Measurements from ENCODE around the gene LRP2. TPM values are rescaled to one million over a fixed set of nuclear protein-coding genes. Genes with fewer than 3 reads are reported as not detected.

Gene LRP2
- total and polyA plus RNA-seq, 2 experiments from 2014 or later = 0.68 to 2.7 TPM

- Mint-ChIP-seq H3K4me1 (peaks cover 6% of the 10 kb centered on the region; the same call in 2 of the 3 replicates), H3K36me3 (ENCODE audit: low read depth) (no peaks in the 10 kb centered on the region), H3K27me3 (ENCODE audit: insufficient read depth, low read depth, poor library complexity) (peaks cover 3% of the 10 kb centered on the region), H3K27ac (no peak overlapping the region), H3K9me3 (peaks cover 7% of the 10 kb centered on the region; the same call in 1 of the 3 replicates), H3K4me3 (no peak overlapping the region)
- ATAC-seq = no peak
- TF ChIP-seq ZNF331 (CRISPR knock-in tag; IDR thresholded peaks at IDR 0.05; ENCODE audit: low read depth) (no peak), EZH2 (IDR thresholded peaks at IDR 0.05; ENCODE audit: low read depth, unreplicated experiment) (no peak), ZNF462 (CRISPR knock-in tag; IDR thresholded peaks at IDR 0.05) (no peak), CTCF (conservative IDR thresholded peaks at IDR 0.05; ENCODE audit: low read depth in 2 of 2) (no peak), ETS1 (IDR thresholded peaks at IDR 0.05) (no peak), NANOG (IDR thresholded peaks at IDR 0.05; ENCODE audit: borderline replicate concordance) (no peak), ZNF114 (CRISPR knock-in tag; IDR thresholded peaks at IDR 0.05) (no peak), REST (IDR thresholded peaks at IDR 0.05; ENCODE audit: unreplicated experiment) (no peak), JUNB (IDR thresholded peaks at IDR 0.05; ENCODE audit: unreplicated experiment) (no peak), EZH2phosphoT487 (IDR thresholded peaks at IDR 0.05; ENCODE audit: unreplicated experiment) (no peak), STAT1 (IDR thresholded peaks at IDR 0.05; ENCODE audit: unreplicated experiment) (no peak), CREB1 (CRISPR knock-in tag; IDR thresholded peaks at IDR 0.05; ENCODE audit: low read depth) (no peak), POLR2AphosphoS5 (IDR thresholded peaks at IDR 0.05; ENCODE audit: low read depth) (no peak)
- Histone ChIP-seq H3K36me3 (ENCODE audit: insufficient read depth) (no peaks in the 10 kb centered on the region), H3K27me3 (ENCODE audit: insufficient read depth) (no peaks in the 10 kb centered on the region), H3K27ac (ENCODE audit: low read depth) (no peak overlapping the region), H3K9me2 (ENCODE audit: insufficient read depth) (peaks cover 18% of the 10 kb centered on the region; the same call in 1 of the 2 replicates), H3F3A (replicated peaks; ENCODE audit: low read depth) (no peaks in the 10 kb centered on the region), H4K20me1 (replicated peaks; ENCODE audit: insufficient read depth) (no peaks in the 10 kb centered on the region), H3K4me3 (no peak overlapping the region), H3K79me2 (replicated peaks; ENCODE audit: insufficient read depth) (no peaks in the 10 kb centered on the region), H3K4me1 (ENCODE audit: insufficient read depth) (no peaks in the 10 kb centered on the region), H2AFZ (no peak overlapping the region), H3K4me2 (no peak overlapping the region)
- no peak for DNase-seq (ENCODE audit: low spot score)
Measured at GRCh38 chr2:169119851-169120250, 242.5 kb downstream of the LRP2 start.

All from GM23338 (cell line).